Measurements from ENCODE around the gene AFF3. TPM values are rescaled to one million over a fixed set of nuclear protein-coding genes. Genes with fewer than 3 reads are reported as not detected.

AFF3 gene
- total and polyA plus RNA-seq, 2 of the 13 experiments (the other 11 are each of a cell fraction or from before 2014, with no cell fraction given), result not detected

DNA sequence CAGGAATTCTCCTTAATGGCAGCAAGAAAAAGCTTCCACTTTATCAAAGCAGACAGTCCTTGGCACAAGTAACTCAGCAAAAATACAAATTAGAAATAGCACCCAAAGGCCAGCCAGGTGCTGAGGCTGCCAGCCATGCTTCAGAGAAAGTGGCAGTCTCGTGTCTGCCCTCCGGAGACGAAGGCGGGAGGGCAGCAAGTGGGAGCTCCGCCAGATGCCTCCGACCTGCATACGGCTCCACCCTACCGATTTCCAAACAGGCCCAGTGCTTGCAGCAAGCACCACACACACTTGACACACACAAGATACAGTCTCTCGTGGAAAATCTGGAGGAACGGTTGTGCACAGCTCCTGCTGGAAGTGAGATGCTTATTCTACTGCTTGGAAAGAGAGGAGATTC is 517.7 kb downstream of the AFF3 start:
- FAIRE-seq (no peak), ATAC-seq (no peak), DNase-seq (ENCODE audit: low spot score) (no peak)
- intact Hi-C loops (cut with micrococcal nuclease; ENCODE audit: unreplicated experiment) (no loop called here), in situ Hi-C loops (cut with HindIII; ENCODE audit: extremely low pct_ligation_motif_present, low pct_unique_long_range_greater_than_20kb) (no loop called here)
- Histone ChIP-seq H3K36me3 (replicated peaks in 1 of 2; ENCODE audit: control insufficient read depth in 1 of 2, insufficient read depth in 2 of 2, low read length in 2 of 2) (no peaks in the 10 kb centered on the region), H3K4me3 (replicated peaks in 1 of 3; ENCODE audit: insufficient read depth in 1 of 3, low read depth in 2 of 3, low read length in 3 of 3) (no peak overlapping the region), H3K9ac (ENCODE audit: insufficient read depth, low read depth, low read length) (no peak overlapping the region), H2AFZ (ENCODE audit: low read length) (no peak overlapping the region), H4K20me1 (ENCODE audit: insufficient read depth, low read length) (no peaks in the 10 kb centered on the region), H3K27ac (ENCODE audit: extremely low read length, insufficient read depth, low read length) (no peak overlapping the region), H3K79me2 (ENCODE audit: insufficient read depth, low read length) (no peaks in the 10 kb centered on the region), H3K4me2 (ENCODE audit: low read depth, low read length) (no peak overlapping the region), H3K4me1 (ENCODE audit: insufficient read depth, low read length) (no peaks in the 10 kb centered on the region), H3K9me3 (ENCODE audit: low read length) (no peaks in the 10 kb centered on the region), H3K27me3 (ENCODE audit: control insufficient read depth in 1 of 2, insufficient read depth in 2 of 2, low read length in 2 of 2) (peaks cover 0 to 13% of the 10 kb centered on the region in 2 experiments; a peak in 2 of 5 replicates)
- TF ChIP-seq GTF2F1 (IDR thresholded peaks at IDR 0.05; ENCODE audit: low read length), result no peak
- TF ChIP-seq, protein P1, sequence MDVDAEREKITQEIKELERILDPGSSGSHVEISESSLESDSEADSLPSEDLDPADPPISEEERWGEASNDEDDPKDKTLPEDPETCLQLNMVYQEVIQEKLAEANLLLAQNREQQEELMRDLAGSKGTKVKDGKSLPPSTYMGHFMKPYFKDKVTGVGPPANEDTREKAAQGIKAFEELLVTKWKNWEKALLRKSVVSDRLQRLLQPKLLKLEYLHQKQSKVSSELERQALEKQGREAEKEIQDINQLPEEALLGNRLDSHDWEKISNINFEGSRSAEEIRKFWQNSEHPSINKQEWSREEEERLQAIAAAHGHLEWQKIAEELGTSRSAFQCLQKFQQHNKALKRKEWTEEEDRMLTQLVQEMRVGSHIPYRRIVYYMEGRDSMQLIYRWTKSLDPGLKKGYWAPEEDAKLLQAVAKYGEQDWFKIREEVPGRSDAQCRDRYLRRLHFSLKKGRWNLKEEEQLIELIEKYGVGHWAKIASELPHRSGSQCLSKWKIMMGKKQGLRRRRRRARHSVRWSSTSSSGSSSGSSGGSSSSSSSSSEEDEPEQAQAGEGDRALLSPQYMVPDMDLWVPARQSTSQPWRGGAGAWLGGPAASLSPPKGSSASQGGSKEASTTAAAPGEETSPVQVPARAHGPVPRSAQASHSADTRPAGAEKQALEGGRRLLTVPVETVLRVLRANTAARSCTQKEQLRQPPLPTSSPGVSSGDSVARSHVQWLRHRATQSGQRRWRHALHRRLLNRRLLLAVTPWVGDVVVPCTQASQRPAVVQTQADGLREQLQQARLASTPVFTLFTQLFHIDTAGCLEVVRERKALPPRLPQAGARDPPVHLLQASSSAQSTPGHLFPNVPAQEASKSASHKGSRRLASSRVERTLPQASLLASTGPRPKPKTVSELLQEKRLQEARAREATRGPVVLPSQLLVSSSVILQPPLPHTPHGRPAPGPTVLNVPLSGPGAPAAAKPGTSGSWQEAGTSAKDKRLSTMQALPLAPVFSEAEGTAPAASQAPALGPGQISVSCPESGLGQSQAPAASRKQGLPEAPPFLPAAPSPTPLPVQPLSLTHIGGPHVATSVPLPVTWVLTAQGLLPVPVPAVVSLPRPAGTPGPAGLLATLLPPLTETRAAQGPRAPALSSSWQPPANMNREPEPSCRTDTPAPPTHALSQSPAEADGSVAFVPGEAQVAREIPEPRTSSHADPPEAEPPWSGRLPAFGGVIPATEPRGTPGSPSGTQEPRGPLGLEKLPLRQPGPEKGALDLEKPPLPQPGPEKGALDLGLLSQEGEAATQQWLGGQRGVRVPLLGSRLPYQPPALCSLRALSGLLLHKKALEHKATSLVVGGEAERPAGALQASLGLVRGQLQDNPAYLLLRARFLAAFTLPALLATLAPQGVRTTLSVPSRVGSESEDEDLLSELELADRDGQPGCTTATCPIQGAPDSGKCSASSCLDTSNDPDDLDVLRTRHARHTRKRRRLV (CRISPR knock-in tag; IDR thresholded peaks at IDR 0.05), result no peak
- no peak for TF ChIP-seq CEBPG (CRISPR knock-in tag; IDR thresholded peaks at IDR 0.05)
- CTCF ChIA-PET (ENCODE audit: low intra/inter-chr PET ratio, low total read pairs), result no interaction called here
- POLR2A ChIA-PET, result no interaction called here
- 47% methylated on average over 10 of the region's 10 CpGs for WGBS (ENCODE audit: low lambda C conversion rate)
- no TSS peak for BruUV-seq (replicated peaks)

DNA sequence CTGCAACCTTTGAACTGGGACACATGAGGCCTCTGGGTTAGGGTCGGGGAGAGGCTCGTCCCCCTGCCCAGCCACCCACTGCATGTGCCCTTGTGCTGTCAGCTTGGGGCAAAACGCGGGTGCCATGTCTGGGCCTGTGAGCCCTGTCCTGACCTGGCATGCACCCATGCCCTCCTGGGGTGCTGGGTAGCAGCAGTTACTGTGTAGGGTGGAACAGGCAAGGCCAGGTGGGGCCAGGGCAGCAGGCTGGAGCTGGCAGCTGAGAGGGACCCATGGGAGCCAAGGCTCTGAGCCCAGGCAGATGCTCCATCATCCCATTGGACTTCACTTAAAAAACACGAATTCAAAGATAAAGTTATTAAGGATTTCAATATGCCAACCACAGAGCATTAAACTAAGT is 518.8 kb downstream of the AFF3 start:
- DNase-seq (ENCODE audit: low spot score), result no peak
- CTCF ChIA-PET (ENCODE audit: low intra/inter-chr PET ratio, low total read pairs), result no interaction called here
- TF ChIP-seq MEIS2 (CRISPR knock-in tag; IDR thresholded peaks at IDR 0.05), result no peak
- no peak for TF ChIP-seq MTF1 (CRISPR knock-in tag; IDR thresholded peaks at IDR 0.05)
- TF ChIP-seq, protein P2, sequence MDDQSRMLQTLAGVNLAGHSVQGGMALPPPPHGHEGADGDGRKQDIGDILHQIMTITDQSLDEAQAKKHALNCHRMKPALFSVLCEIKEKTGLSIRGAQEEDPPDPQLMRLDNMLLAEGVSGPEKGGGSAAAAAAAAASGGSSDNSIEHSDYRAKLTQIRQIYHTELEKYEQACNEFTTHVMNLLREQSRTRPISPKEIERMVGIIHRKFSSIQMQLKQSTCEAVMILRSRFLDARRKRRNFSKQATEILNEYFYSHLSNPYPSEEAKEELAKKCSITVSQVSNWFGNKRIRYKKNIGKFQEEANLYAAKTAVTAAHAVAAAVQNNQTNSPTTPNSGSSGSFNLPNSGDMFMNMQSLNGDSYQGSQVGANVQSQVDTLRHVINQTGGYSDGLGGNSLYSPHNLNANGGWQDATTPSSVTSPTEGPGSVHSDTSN (CRISPR knock-in tag; IDR thresholded peaks at IDR 0.05; ENCODE audit: borderline replicate concordance), result no peak
- TF ChIP-seq, protein P3, sequence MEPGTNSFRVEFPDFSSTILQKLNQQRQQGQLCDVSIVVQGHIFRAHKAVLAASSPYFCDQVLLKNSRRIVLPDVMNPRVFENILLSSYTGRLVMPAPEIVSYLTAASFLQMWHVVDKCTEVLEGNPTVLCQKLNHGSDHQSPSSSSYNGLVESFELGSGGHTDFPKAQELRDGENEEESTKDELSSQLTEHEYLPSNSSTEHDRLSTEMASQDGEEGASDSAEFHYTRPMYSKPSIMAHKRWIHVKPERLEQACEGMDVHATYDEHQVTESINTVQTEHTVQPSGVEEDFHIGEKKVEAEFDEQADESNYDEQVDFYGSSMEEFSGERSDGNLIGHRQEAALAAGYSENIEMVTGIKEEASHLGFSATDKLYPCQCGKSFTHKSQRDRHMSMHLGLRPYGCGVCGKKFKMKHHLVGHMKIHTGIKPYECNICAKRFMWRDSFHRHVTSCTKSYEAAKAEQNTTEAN (CRISPR knock-in tag; conservative IDR thresholded peaks at IDR 0.05), result no peak
- no peak for TF ChIP-seq YY1 (IDR thresholded peaks at IDR 0.05; ENCODE audit: insufficient read depth, insufficient replicate concordance, low read depth, low read length)

More for the DNA sequence above, 518.8 kb downstream of the AFF3 start:
- no peak for FAIRE-seq
- H3K36me3 ChIP-seq (replicated peaks in 1 of 2; ENCODE audit: control insufficient read depth in 1 of 2, insufficient read depth in 2 of 2, low read length in 2 of 2), result no peaks in the 10 kb centered on the region
- no peaks in the 10 kb centered on the region for H3K9me3 ChIP-seq (ENCODE audit: low read length)
- H3K79me2 ChIP-seq (ENCODE audit: insufficient read depth, low read length), result no peaks in the 10 kb centered on the region
- POLR2A ChIA-PET, result no interaction called here
- no peak for ATAC-seq
- in situ Hi-C loops (cut with HindIII; ENCODE audit: extremely low pct_ligation_motif_present, low pct_unique_long_range_greater_than_20kb), result no loop called here
- H4K20me1 ChIP-seq (ENCODE audit: insufficient read depth, low read length), result no peaks in the 10 kb centered on the region
- 31% methylated on average over 5 of the region's 5 CpGs for whole genome bisulfite sequencing (ENCODE audit: low lambda C conversion rate)
- intact Hi-C loops (cut with micrococcal nuclease; ENCODE audit: unreplicated experiment), result no loop called here
- H3K4me1 ChIP-seq (ENCODE audit: insufficient read depth, low read length), result no peaks in the 10 kb centered on the region
- H2AFZ ChIP-seq (ENCODE audit: low read length), result no peak overlapping the region
- H3K4me2 ChIP-seq (ENCODE audit: low read depth, low read length), result no peak overlapping the region
- no peak overlapping the region for H3K4me3 ChIP-seq (replicated peaks in 1 of 3; ENCODE audit: insufficient read depth in 1 of 3, low read depth in 2 of 3, low read length in 3 of 3)
- peaks cover 0 to 13% of the 10 kb centered on the region in 2 experiments; a peak in 2 of 5 replicates for H3K27me3 ChIP-seq (ENCODE audit: control insufficient read depth in 1 of 2, insufficient read depth in 2 of 2, low read length in 2 of 2)
- no peak overlapping the region for H3K9ac ChIP-seq (ENCODE audit: insufficient read depth, low read depth, low read length)
- no peak overlapping the region for H3K27ac ChIP-seq (ENCODE audit: extremely low read length, insufficient read depth, low read length)
- BruUV-seq (replicated peaks), result no TSS peak

Measured in HepG2 (cell line).